Ishikawa (cell line): ENCODE results near the gene ACTR3C.

Source experiments
- CEBPB ChIP-seq: IDR thresholded peaks from 2 replicates; pipeline ENCODE4 v1.6.1; 2012
- CREB1 ChIP-seq: IDR thresholded peaks from 2 replicates; pipeline ENCODE4 v1.6.1; 2012; ENCODE audit warnings: low read depth
- EGR1 ChIP-seq: IDR thresholded peaks from 2 replicates; pipeline ENCODE4 v1.6.1; 2012
- EP300 ChIP-seq: IDR thresholded peaks from 2 replicates; pipeline ENCODE4 v1.6.1; 2012; ENCODE audit warnings: borderline replicate concordance
- FOXM1 ChIP-seq: IDR thresholded peaks from 2 replicates; pipeline ENCODE4 v1.6.1; 2012; ENCODE audit warnings: low read depth, borderline replicate concordance
- NFIC ChIP-seq: IDR thresholded peaks from 2 replicates; pipeline ENCODE4 v1.6.1; 2012
- RAD21 ChIP-seq: IDR thresholded peaks from 2 replicates; pipeline ENCODE4 v1.6.1; 2012; ENCODE audit warnings: low read depth
- TAF1 ChIP-seq: IDR thresholded peaks from 2 replicates; pipeline ENCODE4 v1.6.1; 2012; ENCODE audit warnings: low read depth, mild to moderate bottlenecking
- TCF12 ChIP-seq: IDR thresholded peaks from 2 replicates; pipeline ENCODE4 v1.6.1; 2012; ENCODE audit warnings: low read depth
- TEAD4 ChIP-seq: IDR thresholded peaks from 2 replicates; pipeline ENCODE4 v1.6.1; 2012
- USF1 ChIP-seq: IDR thresholded peaks from 2 replicates; pipeline ENCODE4 v1.6.1; 2012
- YY1 ChIP-seq: IDR thresholded peaks from 2 replicates; pipeline ENCODE4 v1.6.1; 2012; ENCODE audit warnings: low read depth
- ZBTB7A ChIP-seq: IDR thresholded peaks from 2 replicates; pipeline ENCODE4 v1.6.1; 2012; ENCODE audit warnings: low read depth
- TF ChIP-seq, protein P1 (sequence below): IDR thresholded peaks from 2 replicates; pipeline ENCODE4 v1.6.1; 2012
- TF ChIP-seq, protein P2 (sequence below): IDR thresholded peaks from 2 replicates; pipeline ENCODE4 v1.6.1; 2012; ENCODE audit warnings: low read depth, mild to moderate bottlenecking

ACTR3C gene

DNA sequence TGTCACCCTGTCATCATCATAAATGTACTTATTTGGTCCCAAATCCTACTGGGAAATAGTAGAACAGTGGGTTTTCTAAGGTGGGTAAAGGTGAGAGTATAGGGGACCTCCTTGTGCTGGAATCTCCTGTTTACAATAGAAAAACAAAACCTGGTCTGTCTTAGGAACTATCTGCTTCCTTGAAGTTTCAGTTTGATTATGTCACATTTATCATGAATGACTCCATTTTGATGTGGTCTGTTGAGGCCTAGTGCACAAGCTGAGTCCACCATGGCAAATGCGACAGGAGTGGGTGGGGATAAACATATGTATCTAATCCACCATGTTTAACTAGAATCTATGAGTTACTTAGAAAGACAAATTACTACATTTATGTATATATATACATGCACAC lies 32.3 kb upstream of the ACTR3C start:
- no peak for TF ChIP-seq FOXM1
- no peak for TF ChIP-seq RAD21
- no peak for TF ChIP-seq USF1
- TF ChIP-seq ZBTB7A, result no peak
- TF ChIP-seq CEBPB, result no peak
- TF ChIP-seq YY1, result no peak
- TF ChIP-seq, protein P1, sequence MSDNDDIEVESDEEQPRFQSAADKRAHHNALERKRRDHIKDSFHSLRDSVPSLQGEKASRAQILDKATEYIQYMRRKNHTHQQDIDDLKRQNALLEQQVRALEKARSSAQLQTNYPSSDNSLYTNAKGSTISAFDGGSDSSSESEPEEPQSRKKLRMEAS, result no peak
- TF ChIP-seq EGR1, result no peak
- no peak for TF ChIP-seq TAF1
- TF ChIP-seq, protein P2, sequence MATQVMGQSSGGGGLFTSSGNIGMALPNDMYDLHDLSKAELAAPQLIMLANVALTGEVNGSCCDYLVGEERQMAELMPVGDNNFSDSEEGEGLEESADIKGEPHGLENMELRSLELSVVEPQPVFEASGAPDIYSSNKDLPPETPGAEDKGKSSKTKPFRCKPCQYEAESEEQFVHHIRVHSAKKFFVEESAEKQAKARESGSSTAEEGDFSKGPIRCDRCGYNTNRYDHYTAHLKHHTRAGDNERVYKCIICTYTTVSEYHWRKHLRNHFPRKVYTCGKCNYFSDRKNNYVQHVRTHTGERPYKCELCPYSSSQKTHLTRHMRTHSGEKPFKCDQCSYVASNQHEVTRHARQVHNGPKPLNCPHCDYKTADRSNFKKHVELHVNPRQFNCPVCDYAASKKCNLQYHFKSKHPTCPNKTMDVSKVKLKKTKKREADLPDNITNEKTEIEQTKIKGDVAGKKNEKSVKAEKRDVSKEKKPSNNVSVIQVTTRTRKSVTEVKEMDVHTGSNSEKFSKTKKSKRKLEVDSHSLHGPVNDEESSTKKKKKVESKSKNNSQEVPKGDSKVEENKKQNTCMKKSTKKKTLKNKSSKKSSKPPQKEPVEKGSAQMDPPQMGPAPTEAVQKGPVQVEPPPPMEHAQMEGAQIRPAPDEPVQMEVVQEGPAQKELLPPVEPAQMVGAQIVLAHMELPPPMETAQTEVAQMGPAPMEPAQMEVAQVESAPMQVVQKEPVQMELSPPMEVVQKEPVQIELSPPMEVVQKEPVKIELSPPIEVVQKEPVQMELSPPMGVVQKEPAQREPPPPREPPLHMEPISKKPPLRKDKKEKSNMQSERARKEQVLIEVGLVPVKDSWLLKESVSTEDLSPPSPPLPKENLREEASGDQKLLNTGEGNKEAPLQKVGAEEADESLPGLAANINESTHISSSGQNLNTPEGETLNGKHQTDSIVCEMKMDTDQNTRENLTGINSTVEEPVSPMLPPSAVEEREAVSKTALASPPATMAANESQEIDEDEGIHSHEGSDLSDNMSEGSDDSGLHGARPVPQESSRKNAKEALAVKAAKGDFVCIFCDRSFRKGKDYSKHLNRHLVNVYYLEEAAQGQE, result no peak
- TF ChIP-seq TCF12, result no peak
- TF ChIP-seq TEAD4, result no peak
- no peak for TF ChIP-seq CREB1
- TF ChIP-seq EP300, result no peak
- no peak for TF ChIP-seq NFIC

- TF ChIP-seq USF1 (no peak), EGR1 (no peak), FOXM1 (no peak), ZBTB7A (no peak), CREB1 (no peak), TEAD4 (no peak), NFIC (no peak), TAF1 (no peak), CEBPB (no peak), TCF12 (no peak), EP300 (no peak), RAD21 (no peak)
- TF ChIP-seq, protein P1, result no peak
- TF ChIP-seq, protein P2, result no peak
Measured at GRCh38 chr7:150351587-150352194, 28.3 kb upstream of the ACTR3C start.

DNA sequence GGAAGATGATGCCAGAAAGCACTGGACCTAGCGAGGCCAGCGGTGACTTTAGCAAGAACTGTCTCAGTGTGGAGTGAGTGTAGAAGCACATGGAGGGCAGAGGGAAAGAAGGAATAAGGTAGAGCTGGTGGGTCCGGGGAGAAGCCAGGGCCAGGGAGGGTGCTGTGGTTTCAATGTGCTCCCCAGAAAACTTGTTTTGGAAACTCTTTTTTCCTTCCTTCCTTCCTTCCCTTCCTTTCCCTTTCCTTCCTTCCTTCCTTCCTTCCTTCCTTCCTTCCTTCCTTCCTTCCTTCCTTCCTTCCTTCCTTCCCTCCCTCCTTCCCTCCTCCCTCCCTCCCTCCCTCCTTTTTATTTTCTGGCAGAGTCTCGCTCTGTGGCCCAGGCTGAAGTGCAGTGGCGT lies 23.6 kb upstream of the ACTR3C start:
- no peak for TF ChIP-seq FOXM1

DNA sequence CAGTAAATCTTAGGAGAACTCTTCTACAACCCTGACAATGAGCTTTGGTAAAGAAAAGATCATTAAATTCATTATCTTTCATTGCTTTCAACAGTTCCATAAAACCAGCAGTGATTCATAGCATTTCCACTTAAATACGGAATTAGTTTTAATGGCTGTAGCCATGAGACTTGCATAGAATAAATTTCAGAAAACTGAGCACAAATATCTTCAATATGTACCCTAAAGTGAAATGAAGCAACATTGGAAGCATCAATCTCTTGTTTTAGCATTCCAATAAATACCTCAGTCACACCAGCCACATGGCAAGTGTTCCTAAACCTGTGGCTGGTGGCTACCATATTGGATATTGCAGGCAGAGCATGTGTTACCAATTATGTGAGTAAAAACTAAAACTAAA lies 21.7 kb upstream of the ACTR3C start:
- no peak for TF ChIP-seq NFIC
- no peak for TF ChIP-seq YY1
- no peak for TF ChIP-seq RAD21
- TF ChIP-seq USF1, result no peak
- no peak for TF ChIP-seq TAF1
- no peak for TF ChIP-seq EP300
- no peak for TF ChIP-seq TCF12
- no peak for TF ChIP-seq CREB1
- TF ChIP-seq ZBTB7A, result no peak
- no peak for TF ChIP-seq CEBPB

DNA sequence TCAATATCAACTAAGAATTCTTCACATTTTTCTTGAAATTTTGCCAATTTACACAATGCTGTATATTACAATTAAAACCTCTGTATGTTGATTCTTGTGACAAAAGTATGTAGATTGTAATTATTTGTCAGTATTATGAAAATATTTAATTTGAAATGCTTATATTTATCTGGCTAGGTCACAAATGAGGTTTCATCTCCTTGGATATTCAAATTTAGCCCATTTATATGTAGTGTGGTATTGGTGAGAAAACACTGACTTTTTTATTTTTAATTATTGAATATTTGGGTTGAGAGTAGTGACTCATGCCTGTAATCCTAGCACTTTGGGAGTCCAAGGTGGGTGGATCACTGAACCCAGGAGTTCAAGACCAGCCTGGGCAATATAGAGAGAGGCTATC lies 21.0 kb upstream of the ACTR3C start:
- no peak for TF ChIP-seq CEBPB
- TF ChIP-seq USF1, result no peak
- TF ChIP-seq EGR1, result no peak
- TF ChIP-seq ZBTB7A, result no peak
- TF ChIP-seq TCF12, result no peak
- no peak for TF ChIP-seq TEAD4
- no peak for TF ChIP-seq YY1
- TF ChIP-seq RAD21, result no peak
- TF ChIP-seq EP300, result no peak
- TF ChIP-seq, protein P2, result no peak
- TF ChIP-seq FOXM1, result no peak
- TF ChIP-seq NFIC, result no peak
- TF ChIP-seq, protein P1, result no peak
- TF ChIP-seq TAF1, result no peak
- TF ChIP-seq CREB1, result no peak
